ENCODE data around the gene MIER1.
"Not testable (repeated sequence)": the region's sequence is repeated elsewhere in the genome, so short reads cannot be mapped to it uniquely, and the experiment has no call there.

Gene MIER1

DNA sequence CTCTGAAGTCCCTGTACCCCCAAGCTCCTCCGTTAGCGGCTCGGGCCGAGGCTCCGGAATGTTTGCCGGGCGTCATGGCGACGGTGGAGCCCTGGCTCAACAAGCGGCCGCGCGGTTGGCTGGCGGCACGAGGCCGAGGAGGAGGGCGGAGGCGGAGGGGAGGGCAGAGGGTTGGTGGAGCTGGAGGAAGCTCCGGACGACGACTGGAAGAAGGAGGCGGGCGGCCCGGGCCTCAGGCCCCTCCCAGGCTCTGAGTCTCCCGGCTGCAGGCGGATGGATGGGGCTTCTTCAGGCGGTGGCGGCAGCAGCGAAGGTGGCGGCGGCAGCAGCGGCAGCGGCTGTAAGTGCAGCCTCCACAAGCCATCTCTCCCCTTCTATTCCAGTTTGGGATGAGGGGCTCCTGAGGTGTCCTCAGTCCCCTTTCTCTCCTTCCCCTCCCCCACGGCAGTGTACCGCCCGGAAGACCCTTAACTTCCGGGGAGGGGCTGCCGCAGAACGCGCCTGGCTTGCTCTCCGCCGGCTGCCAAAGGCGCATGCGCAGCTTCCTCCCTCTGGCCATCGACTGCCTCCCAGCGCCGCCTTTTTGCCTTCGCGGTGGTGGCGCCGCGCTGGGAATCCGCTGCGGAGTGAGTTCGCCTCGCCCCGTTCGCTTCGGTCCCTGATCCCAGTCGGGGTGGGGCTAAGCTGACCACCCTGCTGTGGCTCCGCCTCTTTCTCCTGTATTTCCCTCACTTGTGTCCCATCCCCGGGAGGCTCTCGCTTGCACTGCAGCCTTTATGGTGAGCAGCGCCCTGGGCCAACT is at the start of gene MIER1, which contains the start of gene DNAI4:
Gene MIER1, plus strand, starts transcription at position 235 of the 802 bp plus-strand sequence. Its CDS starts 39 bp downstream, at position 274.
Gene DNAI4, minus strand, starts transcription at position 101 of the 802 bp plus-strand sequence. Its CDS starts 25 bp downstream, at position 76.
- peak; percentile 85 for DNase-seq (ENCODE audit: low read depth, low spot score)
- ChIA-PET CTCF (interaction anchor here (0.9 to 1.9 kb wide), 5 partner anchors 9 to 224 kb away, joined by 3 to 7 read pairs (median 5); no protein-coding TSS in a partner anchor), POLR2A (interaction anchor here (1.1 to 2.5 kb wide), 3 partner anchors 20 to 128 kb away, joined by 3 to 6 read pairs (median 5); partner anchors contain the start of gene SLC35D1)
- peak within 1 kb of the TSS; percentile 92 for H3K4me3 ChIP-seq (ENCODE audit: low read depth, low read length)
- TF ChIP-seq, protein P1, sequence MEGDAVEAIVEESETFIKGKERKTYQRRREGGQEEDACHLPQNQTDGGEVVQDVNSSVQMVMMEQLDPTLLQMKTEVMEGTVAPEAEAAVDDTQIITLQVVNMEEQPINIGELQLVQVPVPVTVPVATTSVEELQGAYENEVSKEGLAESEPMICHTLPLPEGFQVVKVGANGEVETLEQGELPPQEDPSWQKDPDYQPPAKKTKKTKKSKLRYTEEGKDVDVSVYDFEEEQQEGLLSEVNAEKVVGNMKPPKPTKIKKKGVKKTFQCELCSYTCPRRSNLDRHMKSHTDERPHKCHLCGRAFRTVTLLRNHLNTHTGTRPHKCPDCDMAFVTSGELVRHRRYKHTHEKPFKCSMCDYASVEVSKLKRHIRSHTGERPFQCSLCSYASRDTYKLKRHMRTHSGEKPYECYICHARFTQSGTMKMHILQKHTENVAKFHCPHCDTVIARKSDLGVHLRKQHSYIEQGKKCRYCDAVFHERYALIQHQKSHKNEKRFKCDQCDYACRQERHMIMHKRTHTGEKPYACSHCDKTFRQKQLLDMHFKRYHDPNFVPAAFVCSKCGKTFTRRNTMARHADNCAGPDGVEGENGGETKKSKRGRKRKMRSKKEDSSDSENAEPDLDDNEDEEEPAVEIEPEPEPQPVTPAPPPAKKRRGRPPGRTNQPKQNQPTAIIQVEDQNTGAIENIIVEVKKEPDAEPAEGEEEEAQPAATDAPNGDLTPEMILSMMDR (IDR thresholded peaks at IDR 0.05; ENCODE audit: insufficient read depth, low read length, missing control alignments): peak; percentile 6

DNA sequence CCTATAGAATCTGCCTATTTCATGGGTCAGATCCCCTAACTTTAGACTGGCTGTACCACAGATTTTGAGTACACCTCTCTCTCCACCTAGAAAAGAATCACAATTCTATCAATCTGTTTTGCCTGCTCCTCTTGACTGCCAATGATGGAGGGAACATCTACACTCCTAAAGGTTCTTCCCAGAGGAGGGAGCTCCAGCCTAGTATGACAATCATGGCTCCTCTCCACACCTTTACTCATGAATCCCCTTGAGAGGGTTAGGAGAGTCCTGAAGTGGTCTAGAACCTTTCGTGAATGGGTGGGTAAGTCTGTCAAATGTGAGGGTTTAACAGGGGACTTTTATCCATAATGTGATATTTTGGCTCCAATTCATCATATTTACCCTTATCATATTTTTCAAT is 48.1 kb upstream of the MIER1 start:
- TF ChIP-seq, protein P1 (IDR thresholded peaks at IDR 0.05; ENCODE audit: insufficient read depth, low read length, missing control alignments): no peak
- POLR2A ChIA-PET: no interaction called here
- CTCF ChIA-PET: no interaction called here
- no peak overlapping the region for H3K4me3 ChIP-seq (ENCODE audit: low read depth, low read length)
- DNase-seq (ENCODE audit: low read depth, low spot score): no peak

DNA sequence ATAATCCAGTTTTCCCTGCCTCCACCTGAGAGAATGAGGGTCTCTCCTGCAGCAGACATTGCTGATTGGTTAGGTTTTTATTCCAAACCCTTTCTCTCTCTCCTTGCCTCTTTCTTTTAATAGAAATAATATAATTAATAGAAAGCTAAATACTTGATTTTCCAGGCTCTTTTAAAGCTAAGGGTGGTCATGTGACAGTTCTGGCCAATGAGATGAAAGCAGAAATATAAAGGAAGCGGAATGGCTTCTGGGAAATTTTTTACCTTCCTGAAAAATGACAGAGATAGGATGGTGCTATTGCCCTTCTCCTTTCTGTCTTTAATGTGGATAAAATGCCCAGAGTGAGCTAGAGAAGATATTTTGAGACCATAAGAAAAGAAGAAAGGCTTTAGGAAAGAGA is 35.8 kb upstream of the MIER1 start:
- TF ChIP-seq, protein P1 (IDR thresholded peaks at IDR 0.05; ENCODE audit: insufficient read depth, low read length, missing control alignments): no peak
- POLR2A ChIA-PET: no interaction called here
- DNase-seq (ENCODE audit: low read depth, low spot score): no peak
- H3K4me3 ChIP-seq (ENCODE audit: low read depth, low read length): no peak overlapping the region
- CTCF ChIA-PET: interaction anchor here (1.4 kb wide), 1 partner anchor 12 kb away, joined by 4 read pairs; no protein-coding TSS in a partner anchor

DNA sequence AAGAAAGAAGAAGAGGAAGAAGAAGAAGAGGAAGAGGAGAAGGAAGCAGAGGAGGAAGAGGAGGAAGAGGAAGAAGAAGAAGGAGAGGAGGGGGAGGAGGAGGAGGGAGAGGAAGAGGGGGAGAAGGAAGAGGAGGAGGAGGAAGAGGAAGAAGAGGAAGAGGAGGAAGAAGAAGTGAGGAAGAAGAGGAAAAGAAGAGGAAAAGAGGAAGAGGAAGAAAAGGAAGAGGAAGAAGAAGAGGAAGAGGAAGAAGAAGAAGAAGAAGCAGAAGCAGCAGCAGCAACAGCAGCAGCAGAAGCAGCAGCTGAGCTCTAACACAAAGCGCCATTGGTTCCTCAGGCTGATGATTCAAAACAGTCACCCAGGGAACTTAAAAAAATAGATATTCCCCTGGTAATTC is 34.2 kb upstream of the MIER1 start:
- ChIA-PET POLR2A (no interaction called here), CTCF (no interaction called here)
- TF ChIP-seq, protein P1 (IDR thresholded peaks at IDR 0.05; ENCODE audit: insufficient read depth, low read length, missing control alignments): no peak
- DNase-seq (ENCODE audit: low read depth, low spot score): no peak
- no peak overlapping the region for H3K4me3 ChIP-seq (ENCODE audit: low read depth, low read length)

GRCh38 chr1:66893712-66894111 is 31.1 kb upstream of the MIER1 start:
- no peak for DNase-seq (ENCODE audit: low read depth, low spot score)
- CTCF ChIA-PET: no interaction called here
- H3K4me3 ChIP-seq (ENCODE audit: low read depth, low read length): no peak overlapping the region
- POLR2A ChIA-PET: no interaction called here
- TF ChIP-seq, protein P1 (IDR thresholded peaks at IDR 0.05; ENCODE audit: insufficient read depth, low read length, missing control alignments): no peak

DNA sequence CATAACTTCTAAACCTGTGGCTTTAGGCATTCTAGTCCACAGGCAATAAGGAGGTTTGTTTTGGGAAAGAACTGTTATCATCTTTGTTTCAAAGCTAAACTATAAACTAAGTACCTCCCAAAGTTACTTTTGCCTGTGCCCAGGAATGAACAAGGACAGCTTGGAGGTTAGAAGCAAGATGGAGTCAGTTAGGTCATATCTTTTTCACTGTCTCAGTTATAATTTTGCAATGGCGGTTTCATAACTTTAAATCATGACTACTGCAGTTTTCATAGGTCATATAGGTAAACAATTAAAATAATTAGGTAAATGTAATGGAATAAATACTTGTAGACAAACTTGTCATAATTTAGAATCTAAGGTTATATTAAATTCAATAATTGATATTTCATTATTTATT is 9.6 kb upstream of the MIER1 start:
- DNase-seq (ENCODE audit: low read depth, low spot score); H3K4me3 ChIP-seq (ENCODE audit: low read depth, low read length); POLR2A ChIA-PET: not testable (repeated sequence)
- CTCF ChIA-PET: interaction anchor here (0.7 to 1.0 kb wide), 3 partner anchors 15 to 272 kb away, joined by 3 to 6 read pairs (median 3); no protein-coding TSS in a partner anchor

Measured in AG04449 (cell line).